Breast epithelium (tissue), 4 donors: ENCODE data around the gene GORASP1. TPM values are rescaled to one million over a fixed set of nuclear protein-coding genes. Genes with fewer than 3 reads are reported as not detected.

Experiments
- DNase-seq, 2 donors: peaks; one replicate each; pipeline ENCODE4 v3.0.0-alpha.2; 2019; ENCODE audit warnings: low spot score in 2 of 2
- H3K27ac ChIP-seq, 2 donors: fragments of 200-600 bp; sonication (generic) in 1 of 2; one replicate each; pipeline ENCODE4 v1.5.1; 2016 to 2019; ENCODE audit warnings: mild to moderate bottlenecking in 1 of 2
- H3K27me3 ChIP-seq, 2 donors: fragments of 200-600 bp; sonication (generic) in 1 of 2; one replicate each; pipeline versions ENCODE4 v1.5.1 to v1.6.0; 2017 to 2019; ENCODE audit warnings: control low read depth in 1 of 2, mild to moderate bottlenecking in 1 of 2
- H3K36me3 ChIP-seq: fragments of 200-600 bp; one replicate; pipeline ENCODE4 v1.5.1; 2019
- H3K4me1 ChIP-seq, 2 donors: fragments of 200-600 bp; sonication (generic); one replicate each; pipeline ENCODE4 v1.5.1; 2016 to 2019; ENCODE audit warnings: control low read depth in 1 of 2
- H3K4me3 ChIP-seq, 3 donors: fragments of 200-600 bp; sonication (generic); 1 replicate in 2 of 3; 2 replicates in 1 of 3; pipeline ENCODE4 v1.5.1; 2016 to 2019; ENCODE audit warnings: mild to moderate bottlenecking in 3 of 3, moderate library complexity in 2 of 3
- H3K9me3 ChIP-seq, 2 donors: fragments of 200-600 bp; sonication (generic) in 1 of 2; one replicate each; pipeline ENCODE4 v1.5.1; 2016 to 2019; ENCODE audit warnings: control low read depth in 1 of 2
- CTCF ChIP-seq, 3 donors: fragments of 450-650 bp; IDR thresholded peaks; one replicate each; pipeline ENCODE4 v1.5.1; 2016 to 2017; ENCODE audit warnings: antibody characterized with exemption in 3 of 3, mild to moderate bottlenecking in 3 of 3, moderate library complexity in 3 of 3
- POLR2A ChIP-seq: fragments of 450-650 bp; IDR thresholded peaks from one replicate; pipeline ENCODE4 v1.6.1; 2016; ENCODE audit warnings: antibody characterized with exemption, mild to moderate bottlenecking, moderate library complexity
- POLR2AphosphoS5 ChIP-seq, 3 donors: sonication (generic); formaldehyde crosslinking; IDR thresholded peaks; one replicate each; pipeline ENCODE4 v1.6.1; 2017; ENCODE audit warnings: antibody characterized with exemption in 3 of 3
- intact Hi-C: fragments of 100-400 bp; cut with DNase I; formaldehyde crosslinking; loops from one replicate; pipeline ENCODE4 v1.15.1; 2023; ENCODE audit warnings: low total_unique reads
- total RNA-seq, 3 donors: library from RNA; depleted of rRNA; stranded (reverse); fragments of >200 nt; gene quantifications; one replicate each; pipeline ENCODE4 v1.1.0, GENCODE V29; 2016

Gene GORASP1
- total RNA-seq, 3 donors from 2014 or later, result 58.2 to 98.8 (median 77.3) TPM

- no peak overlapping the region for H3K4me3 ChIP-seq
- H3K9me3 ChIP-seq, result no peaks in the 10 kb centered on the region
- TF ChIP-seq CTCF (IDR thresholded peaks at IDR 0.05), result no peak
- no peak for DNase-seq
- no peaks in the 10 kb centered on the region for H3K4me1 ChIP-seq
- H3K27me3 ChIP-seq, result no peaks in the 10 kb centered on the region
- intact Hi-C loops, result no loop called here
- no peaks in the 10 kb centered on the region for H3K36me3 ChIP-seq
- no peak overlapping the region for H3K27ac ChIP-seq
Observed at GRCh38 chr3:39068556-39068955, 38.9 kb downstream of the GORASP1 start.

- no peaks in the 10 kb centered on the region for H3K4me1 ChIP-seq
- intact Hi-C loops, result no loop called here
- DNase-seq, result no peak
- no peaks in the 10 kb centered on the region for H3K36me3 ChIP-seq
- H3K27me3 ChIP-seq, result no peaks in the 10 kb centered on the region
- no peak overlapping the region for H3K27ac ChIP-seq
- no peak overlapping the region for H3K4me3 ChIP-seq
- TF ChIP-seq POLR2AphosphoS5 (IDR thresholded peaks at IDR 0.05) (no peak), POLR2A (no peak), CTCF (IDR thresholded peaks at IDR 0.05) (no peak)
- H3K9me3 ChIP-seq, result no peaks in the 10 kb centered on the region
Observed at GRCh38 chr3:39067286-39067685, 40.1 kb downstream of the GORASP1 start.

- Histone ChIP-seq H3K27me3 (no peaks in the 10 kb centered on the region), H3K27ac (no peak overlapping the region), H3K36me3 (no peaks in the 10 kb centered on the region), H3K4me3 (no peak overlapping the region), H3K9me3 (no peaks in the 10 kb centered on the region), H3K4me1 (no peaks in the 10 kb centered on the region)
- TF ChIP-seq POLR2A (no peak), POLR2AphosphoS5 (IDR thresholded peaks at IDR 0.05) (no peak), CTCF (IDR thresholded peaks at IDR 0.05) (no peak)
- intact Hi-C loops, result no loop called here
- DNase-seq, result no peak
Observed at GRCh38 chr3:39065197-39065596, 42.2 kb downstream of the GORASP1 start.

- intact Hi-C loops, result no loop called here
- Histone ChIP-seq H3K27ac (no peak overlapping the region), H3K9me3 (no peaks in the 10 kb centered on the region), H3K27me3 (no peaks in the 10 kb centered on the region), H3K4me1 (no peaks in the 10 kb centered on the region), H3K36me3 (no peaks in the 10 kb centered on the region), H3K4me3 (no peak overlapping the region)
- DNase-seq, result no peak
- no peak for TF ChIP-seq POLR2A
- TF ChIP-seq POLR2AphosphoS5 (IDR thresholded peaks at IDR 0.05), result no peak
- no peak for TF ChIP-seq CTCF (IDR thresholded peaks at IDR 0.05)
Observed at GRCh38 chr3:39064646-39065045, 42.8 kb downstream of the GORASP1 start.

- H3K36me3 ChIP-seq, result no peaks in the 10 kb centered on the region
- intact Hi-C loops, result no loop called here
- H3K27me3 ChIP-seq, result no peaks in the 10 kb centered on the region
- no peak for DNase-seq
- TF ChIP-seq CTCF (IDR thresholded peaks at IDR 0.05) (no peak), POLR2A (no peak), POLR2AphosphoS5 (IDR thresholded peaks at IDR 0.05) (no peak)
- no peaks in the 10 kb centered on the region for H3K4me1 ChIP-seq
- no peak overlapping the region for H3K27ac ChIP-seq
- no peaks in the 10 kb centered on the region for H3K9me3 ChIP-seq
- no peak overlapping the region for H3K4me3 ChIP-seq
Observed at GRCh38 chr3:39063143-39063542, 44.3 kb downstream of the GORASP1 start.
